ENCODE measurements around the gene MICAL2.
A peak's percentile ranks its signal among the peaks of the same experiment; 100 is the strongest.

MICAL2 gene

DNA sequence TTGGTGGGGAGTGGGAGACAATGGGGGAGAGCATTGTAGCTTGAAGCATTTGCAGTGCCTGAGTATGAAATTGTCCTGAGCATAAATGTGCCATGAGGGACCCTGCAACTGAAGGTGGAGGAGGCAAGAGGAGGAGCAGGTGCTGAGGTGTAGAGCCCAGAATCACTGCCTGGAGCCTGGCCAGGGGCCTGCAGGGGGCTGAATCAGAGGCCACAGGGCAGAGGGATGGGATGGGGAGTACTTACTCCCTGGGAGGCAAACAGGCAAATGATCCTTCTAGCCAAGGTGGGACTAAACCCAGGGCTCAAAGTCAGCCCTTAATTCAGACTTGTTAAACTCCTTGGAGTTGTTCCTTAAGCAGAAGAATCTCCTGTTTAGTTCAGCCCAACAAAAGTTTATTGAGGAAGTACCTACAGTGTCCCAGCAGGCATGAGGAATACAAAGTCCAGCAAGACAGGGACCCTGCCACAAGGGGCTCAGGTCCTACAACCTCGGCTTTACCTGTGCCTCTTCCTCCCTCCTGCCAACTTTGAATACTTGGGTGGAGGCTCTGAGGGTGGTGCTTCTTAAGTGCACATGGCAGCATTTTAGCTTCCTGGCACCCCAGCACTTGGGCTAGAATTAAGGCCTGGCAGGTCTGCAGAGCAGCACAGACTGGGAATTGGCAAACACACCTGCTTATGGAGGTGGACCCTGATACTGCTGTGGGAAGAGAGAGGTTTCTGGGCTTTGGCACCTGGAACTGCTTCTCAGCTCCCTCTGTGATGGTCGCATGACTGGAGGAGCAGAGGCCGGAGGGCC is 20.0 kb downstream of the MICAL2 start:
- Histone ChIP-seq H3K4me3 (ENCODE audit: low read depth in 1 of 5, low read length in 5 of 5) (no peak overlapping the region), H3K27me3 (ENCODE audit: control insufficient read depth in 5 of 5, insufficient read depth in 4 of 5, low read length in 5 of 5) (no peaks in the 10 kb centered on the region), H3K36me3 (ENCODE audit: control insufficient read depth in 5 of 5, insufficient read depth in 5 of 5, low read length in 5 of 5) (no peaks in the 10 kb centered on the region), H3K9ac (ENCODE audit: low read length in 5 of 5) (no peak overlapping the region), H3K27ac (ENCODE audit: low read depth, low read length) (no peak overlapping the region), H3K4me1 (ENCODE audit: control insufficient read depth in 5 of 5, insufficient read depth in 5 of 5, low read length in 5 of 5) (peaks cover 0 to 10% (median 0%) of the 10 kb centered on the region in 5 donors), H3K9me3 (ENCODE audit: control insufficient read depth in 5 of 5, low read length in 5 of 5) (no peaks in the 10 kb centered on the region)

DNA sequence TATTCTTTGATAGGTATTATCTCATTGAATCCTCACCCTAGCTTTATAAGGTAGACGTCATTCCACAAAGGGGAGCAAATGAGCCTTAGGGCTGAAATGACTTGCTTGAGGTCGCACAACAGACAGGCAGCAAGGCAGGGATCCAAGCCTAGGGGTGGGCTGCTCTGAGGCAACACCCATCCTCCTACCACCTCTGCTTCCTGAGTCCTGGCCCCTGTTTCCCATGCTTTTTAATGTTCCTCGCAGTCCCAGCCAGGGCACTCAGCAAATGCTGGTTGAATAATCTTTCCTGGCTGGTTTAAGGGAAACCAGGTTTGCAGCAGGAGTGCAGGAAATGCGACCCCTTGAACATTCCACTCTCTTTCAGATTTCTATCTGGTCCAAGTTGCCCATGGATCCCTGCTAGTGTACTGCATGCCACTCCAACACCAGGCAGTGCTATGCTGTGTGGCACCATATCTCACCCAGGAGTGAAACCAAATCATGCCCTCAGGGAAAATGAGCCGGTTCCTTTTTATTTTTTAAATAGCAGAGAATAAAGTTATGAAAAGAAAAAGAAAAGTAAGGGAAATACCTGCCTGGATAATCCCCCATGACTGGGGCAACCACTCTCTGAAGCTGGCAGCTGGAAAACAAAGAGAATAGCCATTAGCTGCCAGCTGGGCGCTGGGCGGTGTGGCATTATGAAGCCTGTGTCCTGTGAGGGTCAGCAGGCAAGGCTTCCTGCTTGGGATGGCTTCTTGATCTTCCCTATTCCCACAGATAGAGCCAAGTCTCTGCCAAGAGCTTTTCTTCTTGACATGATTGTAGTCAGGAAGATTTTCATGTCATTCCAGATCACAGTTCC is 21.8 kb downstream of the MICAL2 start:
- no peak overlapping the region for H3K9ac ChIP-seq (ENCODE audit: low read length in 5 of 5)
- no peaks in the 10 kb centered on the region for H3K9me3 ChIP-seq (ENCODE audit: control insufficient read depth in 5 of 5, low read length in 5 of 5)
- no peak overlapping the region for H3K27ac ChIP-seq (ENCODE audit: low read depth, low read length)
- H3K4me1 ChIP-seq (ENCODE audit: control insufficient read depth in 5 of 5, insufficient read depth in 5 of 5, low read length in 5 of 5): peaks cover 0 to 10% (median 0%) of the 10 kb centered on the region in 5 donors
- H3K27me3 ChIP-seq (ENCODE audit: control insufficient read depth in 5 of 5, insufficient read depth in 4 of 5, low read length in 5 of 5): no peaks in the 10 kb centered on the region
- H3K4me3 ChIP-seq (ENCODE audit: low read depth in 1 of 5, low read length in 5 of 5): no peak overlapping the region
- no peaks in the 10 kb centered on the region for H3K36me3 ChIP-seq (ENCODE audit: control insufficient read depth in 5 of 5, insufficient read depth in 5 of 5, low read length in 5 of 5)

DNA sequence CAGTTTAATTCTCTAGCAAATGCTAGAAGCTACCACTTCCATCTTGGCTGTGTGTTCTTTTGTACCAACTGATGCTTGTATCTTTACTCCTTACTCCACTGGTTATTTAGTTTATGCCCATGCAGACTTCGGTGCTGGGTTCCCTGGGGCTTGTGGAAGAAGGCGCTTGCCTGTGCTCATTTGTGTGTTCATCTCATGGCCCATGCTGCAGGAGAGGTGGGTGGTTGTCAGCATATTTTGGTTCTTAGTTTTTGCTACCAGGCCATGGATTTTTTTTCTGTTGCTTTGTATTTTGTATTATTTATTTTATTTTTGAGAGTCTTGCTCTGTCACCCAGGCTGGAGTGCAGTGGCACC is 22.4 kb downstream of the MICAL2 start:
- Histone ChIP-seq H3K27me3 (ENCODE audit: control insufficient read depth in 5 of 5, insufficient read depth in 4 of 5, low read length in 5 of 5) (no peaks in the 10 kb centered on the region), H3K9me3 (ENCODE audit: control insufficient read depth in 5 of 5, low read length in 5 of 5) (no peaks in the 10 kb centered on the region), H3K4me3 (ENCODE audit: low read depth in 1 of 5, low read length in 5 of 5) (no peak overlapping the region), H3K9ac (ENCODE audit: low read length in 5 of 5) (no peak overlapping the region), H3K4me1 (ENCODE audit: control insufficient read depth in 5 of 5, insufficient read depth in 5 of 5, low read length in 5 of 5) (peaks cover 0 to 10% (median 0%) of the 10 kb centered on the region in 5 donors), H3K27ac (ENCODE audit: low read depth, low read length) (no peak overlapping the region), H3K36me3 (ENCODE audit: control insufficient read depth in 5 of 5, insufficient read depth in 5 of 5, low read length in 5 of 5) (no peaks in the 10 kb centered on the region)

DNA sequence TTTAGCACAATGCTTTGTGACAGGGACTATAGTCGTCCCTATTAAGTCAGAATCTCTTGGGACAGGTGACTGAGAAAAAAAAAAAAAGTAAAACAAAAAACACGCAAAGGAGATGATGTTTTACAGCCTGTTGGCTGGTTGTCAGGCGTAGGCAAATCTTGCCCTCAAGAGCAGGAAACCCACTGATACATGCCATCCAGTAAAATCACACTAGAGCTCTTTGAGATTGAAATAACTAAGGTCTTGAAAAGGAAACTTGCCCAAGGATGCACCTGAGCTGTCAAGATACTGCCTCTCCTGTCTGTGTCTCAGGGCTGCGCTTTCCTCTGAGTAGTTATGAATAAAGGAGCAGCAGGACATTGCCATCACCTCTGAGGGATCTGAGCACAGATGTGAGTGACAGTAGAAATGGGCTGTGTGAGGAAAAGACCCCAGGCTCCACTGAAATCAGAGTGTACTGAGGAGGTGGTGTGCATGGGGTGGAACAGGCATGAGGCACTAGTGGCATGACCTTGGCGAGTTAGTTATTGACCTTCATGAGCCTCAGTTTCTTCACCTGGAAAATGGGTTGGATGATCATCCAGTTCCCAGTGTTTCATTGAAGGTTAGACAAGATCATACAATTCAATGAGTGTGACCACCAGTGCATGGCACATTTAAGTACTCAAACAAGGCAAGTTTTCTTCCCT is 23.3 kb downstream of the MICAL2 start:
- H3K27me3 ChIP-seq (ENCODE audit: control insufficient read depth in 5 of 5, insufficient read depth in 4 of 5, low read length in 5 of 5): no peaks in the 10 kb centered on the region
- H3K27ac ChIP-seq (ENCODE audit: low read depth, low read length): no peak overlapping the region
- H3K4me1 ChIP-seq (ENCODE audit: control insufficient read depth in 5 of 5, insufficient read depth in 5 of 5, low read length in 5 of 5): peaks cover 0 to 16% (median 3%) of the 10 kb centered on the region in 5 donors
- no peak overlapping the region for H3K4me3 ChIP-seq (ENCODE audit: low read depth in 1 of 5, low read length in 5 of 5)
- no peak overlapping the region for H3K9ac ChIP-seq (ENCODE audit: low read length in 5 of 5)
- no peaks in the 10 kb centered on the region for H3K36me3 ChIP-seq (ENCODE audit: control insufficient read depth in 5 of 5, insufficient read depth in 5 of 5, low read length in 5 of 5)
- H3K9me3 ChIP-seq (ENCODE audit: control insufficient read depth in 5 of 5, low read length in 5 of 5): no peaks in the 10 kb centered on the region

DNA sequence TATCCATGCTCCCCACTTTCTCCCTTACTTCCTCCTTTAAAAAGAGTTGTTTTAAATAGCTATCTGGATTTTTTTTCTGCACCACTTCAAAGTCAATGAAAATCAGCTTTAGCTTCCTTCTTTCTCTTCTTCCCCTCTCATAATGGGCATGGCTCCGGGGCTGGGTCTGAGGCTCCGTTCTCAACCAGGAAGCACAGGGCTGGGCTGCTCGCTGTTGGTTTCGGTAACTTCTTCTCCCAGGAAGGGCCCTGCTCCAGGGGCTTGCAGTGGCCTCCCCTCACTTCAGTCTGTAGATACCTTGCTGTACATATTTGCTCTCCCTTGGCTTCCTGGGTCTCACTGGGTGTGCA is 23.8 kb downstream of the MICAL2 start:
- no peak overlapping the region for H3K9ac ChIP-seq (ENCODE audit: low read length in 5 of 5)
- H3K4me3 ChIP-seq (ENCODE audit: low read depth in 1 of 5, low read length in 5 of 5): no peak overlapping the region
- no peak overlapping the region for H3K27ac ChIP-seq (ENCODE audit: low read depth, low read length)
- H3K4me1 ChIP-seq (ENCODE audit: control insufficient read depth in 5 of 5, insufficient read depth in 5 of 5, low read length in 5 of 5): peaks cover 0 to 20% (median 3%) of the 10 kb centered on the region in 5 donors
- H3K27me3 ChIP-seq (ENCODE audit: control insufficient read depth in 5 of 5, insufficient read depth in 4 of 5, low read length in 5 of 5): no peaks in the 10 kb centered on the region
- H3K9me3 ChIP-seq (ENCODE audit: control insufficient read depth in 5 of 5, low read length in 5 of 5): no peaks in the 10 kb centered on the region
- no peaks in the 10 kb centered on the region for H3K36me3 ChIP-seq (ENCODE audit: control insufficient read depth in 5 of 5, insufficient read depth in 5 of 5, low read length in 5 of 5)

DNA sequence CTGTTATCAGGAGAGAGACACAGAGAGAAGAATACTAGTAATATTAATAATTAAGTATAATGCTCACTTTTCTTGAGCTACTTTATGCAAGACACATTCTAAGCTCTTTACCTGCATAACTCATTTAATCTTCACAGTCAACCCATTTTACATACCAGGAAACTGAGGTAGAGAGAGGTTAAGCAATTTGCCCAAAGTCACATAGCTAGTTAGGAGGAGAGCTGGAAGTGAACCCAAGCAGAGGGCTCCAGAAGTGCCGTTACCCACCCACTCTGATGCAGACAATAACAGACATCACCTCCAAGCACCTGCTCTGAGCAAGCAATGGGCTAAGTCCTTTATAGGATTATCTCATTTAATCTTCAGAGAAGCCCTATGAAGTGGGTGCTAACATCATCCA is 24.8 kb downstream of the MICAL2 start:
- Histone ChIP-seq H3K27me3 (ENCODE audit: control insufficient read depth in 5 of 5, insufficient read depth in 4 of 5, low read length in 5 of 5) (no peaks in the 10 kb centered on the region), H3K9ac (ENCODE audit: low read length in 5 of 5) (no peak overlapping the region), H3K36me3 (ENCODE audit: control insufficient read depth in 5 of 5, insufficient read depth in 5 of 5, low read length in 5 of 5) (no peaks in the 10 kb centered on the region), H3K9me3 (ENCODE audit: control insufficient read depth in 5 of 5, low read length in 5 of 5) (no peaks in the 10 kb centered on the region), H3K4me1 (ENCODE audit: control insufficient read depth in 5 of 5, insufficient read depth in 5 of 5, low read length in 5 of 5) (peaks cover 0 to 23% (median 5%) of the 10 kb centered on the region in 5 donors), H3K27ac (ENCODE audit: low read depth, low read length) (no peak overlapping the region), H3K4me3 (ENCODE audit: low read depth in 1 of 5, low read length in 5 of 5) (no peak overlapping the region)

DNA sequence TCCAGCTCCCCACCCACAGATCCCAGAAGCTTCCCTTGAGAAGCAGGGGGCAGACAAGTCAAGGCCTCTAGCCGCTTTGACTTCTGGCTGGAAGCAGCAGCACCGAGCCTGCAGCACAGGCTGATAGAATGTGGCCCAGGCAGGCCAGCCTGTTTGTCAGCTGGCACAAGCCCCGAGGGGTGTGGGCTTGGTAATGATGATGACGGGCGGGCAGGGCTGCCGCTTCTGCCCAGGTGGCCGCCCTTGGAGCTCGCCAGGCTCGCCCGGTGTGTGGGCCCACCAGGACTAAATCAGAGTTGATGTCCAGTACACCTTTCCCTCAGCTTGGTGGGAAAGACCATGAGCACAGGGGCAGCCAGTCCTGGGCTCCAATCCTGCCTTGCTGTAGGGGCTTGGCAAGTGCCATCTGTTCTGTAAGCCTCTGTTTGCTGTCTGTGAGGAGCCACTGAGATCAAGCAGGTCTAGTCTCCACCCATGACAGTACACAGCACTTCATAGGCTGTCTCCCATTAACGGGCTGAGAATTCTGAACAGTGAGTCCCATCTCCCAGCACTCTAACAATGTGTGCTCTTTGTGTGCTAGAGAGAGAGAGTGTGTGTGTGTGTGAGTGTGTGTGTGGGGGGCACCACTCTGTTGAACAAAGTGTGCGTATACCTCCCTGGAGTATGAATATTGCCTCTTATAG is 26.8 kb downstream of the MICAL2 start:
- H3K4me1 ChIP-seq (ENCODE audit: control insufficient read depth in 5 of 5, insufficient read depth in 5 of 5, low read length in 5 of 5): peaks cover 0 to 17% (median 5%) of the 10 kb centered on the region in 5 donors
- no peak overlapping the region for H3K9ac ChIP-seq (ENCODE audit: low read length in 5 of 5)
- H3K36me3 ChIP-seq (ENCODE audit: control insufficient read depth in 5 of 5, insufficient read depth in 5 of 5, low read length in 5 of 5): no peaks in the 10 kb centered on the region
- no peaks in the 10 kb centered on the region for H3K27me3 ChIP-seq (ENCODE audit: control insufficient read depth in 5 of 5, insufficient read depth in 4 of 5, low read length in 5 of 5)
- H3K4me3 ChIP-seq (ENCODE audit: low read depth in 1 of 5, low read length in 5 of 5): no peak overlapping the region
- H3K27ac ChIP-seq (ENCODE audit: low read depth, low read length): no peak overlapping the region
- no peaks in the 10 kb centered on the region for H3K9me3 ChIP-seq (ENCODE audit: control insufficient read depth in 5 of 5, low read length in 5 of 5)

DNA sequence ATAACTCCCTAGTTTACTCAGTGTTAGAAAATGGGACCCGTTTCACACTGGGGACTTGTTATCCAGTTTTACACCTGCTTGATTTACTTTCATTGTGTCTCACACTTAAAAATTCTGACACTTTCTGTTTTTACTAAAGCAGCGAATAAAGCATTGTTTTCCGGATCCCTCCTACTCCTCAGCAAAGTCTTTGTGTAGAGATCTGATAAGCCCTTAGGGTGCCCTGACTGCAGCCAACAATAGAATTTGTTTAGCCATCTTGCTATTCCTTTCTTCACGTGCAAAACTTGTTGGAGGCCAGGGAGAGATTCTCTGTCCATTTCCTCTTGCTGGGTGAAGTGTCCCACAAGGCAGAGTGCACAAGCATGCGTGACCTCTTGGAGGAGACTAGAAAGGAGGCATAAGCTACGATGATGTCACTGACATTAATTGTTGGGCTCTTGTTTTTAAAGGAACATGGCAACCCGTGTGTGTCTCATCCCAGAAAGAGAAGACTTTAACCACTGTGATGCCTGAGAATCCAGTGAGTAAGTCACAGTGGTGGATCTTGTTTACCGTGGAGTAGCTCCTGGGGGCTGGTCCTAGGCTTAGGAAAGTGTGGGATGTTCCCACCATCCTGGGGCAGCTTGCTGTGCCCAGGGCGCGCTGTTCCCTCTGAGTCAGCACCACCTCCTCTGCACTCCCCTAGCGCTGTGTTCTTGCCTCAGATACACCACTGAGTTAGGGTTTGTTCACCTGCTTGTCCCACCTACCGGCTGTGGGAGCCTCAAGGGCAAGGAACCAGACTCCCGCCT is 27.7 kb downstream of the MICAL2 start:
- Histone ChIP-seq H3K27me3 (ENCODE audit: control insufficient read depth in 5 of 5, insufficient read depth in 4 of 5, low read length in 5 of 5) (no peaks in the 10 kb centered on the region), H3K9ac (ENCODE audit: low read length in 5 of 5) (no peak overlapping the region), H3K4me3 (ENCODE audit: low read depth in 1 of 5, low read length in 5 of 5) (no peak overlapping the region), H3K9me3 (ENCODE audit: control insufficient read depth in 5 of 5, low read length in 5 of 5) (no peaks in the 10 kb centered on the region), H3K4me1 (ENCODE audit: control insufficient read depth in 5 of 5, insufficient read depth in 5 of 5, low read length in 5 of 5) (peaks cover 0 to 20% (median 5%) of the 10 kb centered on the region in 5 donors), H3K27ac (ENCODE audit: low read depth, low read length) (peak overlapping the region; percentile 4), H3K36me3 (ENCODE audit: control insufficient read depth in 5 of 5, insufficient read depth in 5 of 5, low read length in 5 of 5) (no peaks in the 10 kb centered on the region)

DNA sequence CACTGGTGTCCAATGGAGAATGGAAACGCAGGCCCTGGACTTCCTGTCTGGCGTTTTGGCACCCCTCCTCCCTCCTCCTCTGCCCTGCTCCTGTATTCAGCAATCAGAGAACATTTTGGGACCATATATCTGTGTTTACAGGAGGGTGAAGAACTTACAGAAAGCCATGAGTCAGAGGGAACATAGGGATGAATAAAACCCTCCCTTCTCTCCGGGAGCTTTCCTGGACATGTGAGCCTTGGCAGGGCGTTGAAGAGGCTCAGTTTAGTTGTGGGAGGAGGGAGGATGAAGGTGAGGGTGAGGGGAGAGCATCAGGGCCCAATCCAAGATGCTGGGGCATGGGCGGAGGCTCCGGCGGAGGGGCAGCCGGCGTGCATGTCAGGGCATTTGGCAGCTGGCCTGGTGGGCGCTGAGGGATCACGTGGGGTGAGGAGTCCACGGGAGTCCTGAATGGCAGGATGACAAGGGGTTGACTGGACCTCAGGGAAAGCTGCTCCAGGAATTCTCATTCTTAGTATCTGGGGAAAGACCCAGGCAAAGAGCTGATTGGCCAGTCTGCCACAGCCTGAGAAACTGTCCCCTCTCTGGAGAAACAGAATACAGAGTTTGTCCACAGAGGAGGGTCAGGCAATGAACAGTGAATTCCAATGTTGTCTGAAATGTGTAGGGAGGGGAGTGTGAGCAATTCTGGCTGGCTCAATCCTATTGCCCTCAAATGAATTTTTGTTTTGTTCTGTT is 28.9 kb downstream of the MICAL2 start:
- no peaks in the 10 kb centered on the region for H3K27me3 ChIP-seq (ENCODE audit: control insufficient read depth in 5 of 5, insufficient read depth in 4 of 5, low read length in 5 of 5)
- H3K9ac ChIP-seq (ENCODE audit: low read length in 5 of 5): no peak overlapping the region
- no peak overlapping the region for H3K27ac ChIP-seq (ENCODE audit: low read depth, low read length)
- no peaks in the 10 kb centered on the region for H3K9me3 ChIP-seq (ENCODE audit: control insufficient read depth in 5 of 5, low read length in 5 of 5)
- no peaks in the 10 kb centered on the region for H3K36me3 ChIP-seq (ENCODE audit: control insufficient read depth in 5 of 5, insufficient read depth in 5 of 5, low read length in 5 of 5)
- peaks cover 5 to 32% (median 16%) of the 10 kb centered on the region in 5 donors for H3K4me1 ChIP-seq (ENCODE audit: control insufficient read depth in 5 of 5, insufficient read depth in 5 of 5, low read length in 5 of 5)
- H3K4me3 ChIP-seq (ENCODE audit: low read depth in 1 of 5, low read length in 5 of 5): no peak overlapping the region

Data from subcutaneous abdominal adipose tissue (tissue), 5 donors.